ENCODE data around the gene LRRC45. TPM values are rescaled to one million over a fixed set of nuclear protein-coding genes. Genes with fewer than 3 reads are reported as not detected.

LRRC45 gene
- total and polyA plus RNA-seq, 2 donors (not counting 3 experiments of a cell fraction or from before 2014, with no cell fraction given), result 7.6 to 22.9 TPM

GRCh38 chr17:82063424-82064415 is 40.6 kb downstream of the LRRC45 start:
- peaks cover 0 to 23% of the 10 kb centered on the region in 2 experiments for H3K36me3 ChIP-seq (ENCODE audit: control insufficient read depth in 2 of 2, extremely low read depth in 1 of 2, insufficient read depth in 2 of 2, low read length in 2 of 2)
- DNase-seq (ENCODE audit: low read depth, low spot score) (no peak), FAIRE-seq (no peak)
- no peaks in the 10 kb centered on the region for H3K9me1 ChIP-seq (replicated peaks; ENCODE audit: control insufficient read depth, extremely low read depth, insufficient read depth, low read length)
- H3K9me3 ChIP-seq (replicated peaks; ENCODE audit: control insufficient read depth, insufficient read depth, low read length), result no peaks in the 10 kb centered on the region
- peaks cover 14% of the 10 kb centered on the region for H3K79me2 ChIP-seq (ENCODE audit: control insufficient read depth, insufficient read depth, low read length)
- intact Hi-C loops (cut with micrococcal nuclease) (no loop called here), dilution Hi-C loops (cut with MboI; ENCODE audit: extremely low pct_ligation_motif_present, low sequenced_read_pairs) (no loop called here)
- no peak overlapping the region for H2AFZ ChIP-seq (ENCODE audit: low read depth, low read length)
- BruUV-seq (replicated peaks), result no TSS peak
- TF ChIP-seq POLR2AphosphoS5 (IDR thresholded peaks at IDR 0.05; ENCODE audit: insufficient read depth, low read depth, low read length), result no peak
- no peak for TF ChIP-seq CTCF (IDR thresholded peaks at IDR 0.05; ENCODE audit: extremely low read depth in 1 of 2, insufficient read depth in 1 of 2, low read depth in 1 of 2, low read length in 2 of 2)
- TF ChIP-seq MYC (IDR thresholded peaks at IDR 0.05; ENCODE audit: low read depth, low read length), result no peak
- no peak for TF ChIP-seq EZH2 (IDR thresholded peaks at IDR 0.05; ENCODE audit: borderline replicate concordance, low read depth, low read length, severe bottlenecking)
- TF ChIP-seq MAX (IDR thresholded peaks at IDR 0.05; ENCODE audit: insufficient read depth, insufficient read length), result no peak
- H4K20me1 ChIP-seq (replicated peaks; ENCODE audit: control insufficient read depth, extremely low read depth, insufficient read depth, low read length), result no peaks in the 10 kb centered on the region
- no peak overlapping the region for H3K9ac ChIP-seq (replicated peaks; ENCODE audit: extremely low read depth, insufficient read depth, low read length)
- ChIA-PET CTCF (interaction anchor here (0.6 to 1.2 kb wide), 4 partner anchors 8 to 104 kb away, joined by 3 to 4 read pairs (median 4); no protein-coding TSS in a partner anchor), POLR2A (no interaction called here)
- no peaks in the 10 kb centered on the region for H3K27me3 ChIP-seq (ENCODE audit: control insufficient read depth in 2 of 2, insufficient read depth in 2 of 2, low read length in 2 of 2)
- no peak overlapping the region for H3K27ac ChIP-seq (ENCODE audit: insufficient read depth, low read depth, low read length)
- H3K4me1 ChIP-seq (ENCODE audit: control insufficient read depth, extremely low read depth, insufficient read depth, low read length), result peaks cover 15% of the 10 kb centered on the region
- peak overlapping the region; percentile 78 for H3K4me2 ChIP-seq (ENCODE audit: insufficient read depth, low read length)
- no peak overlapping the region for H3K4me3 ChIP-seq (replicated peaks in 1 of 3; ENCODE audit: insufficient read depth in 1 of 3, low read depth in 1 of 3, low read length in 3 of 3)

All from endothelial cell of umbilical vein (primary cell).